ENCODE results near the gene PGGHG.

Gene PGGHG

GRCh38 chr11:295351-296170 is 6.6 kb downstream of the PGGHG start:
- peaks cover 7% of the 10 kb centered on the region for H3K27me3 ChIP-seq (ENCODE audit: insufficient read depth, low read length, poor library complexity)
- TF ChIP-seq CTCF (IDR thresholded peaks at IDR 0.05; ENCODE audit: borderline replicate concordance, extremely low read depth, low read length, poor library complexity, severe bottlenecking), result no peak
- no peak for TF ChIP-seq EZH2 (IDR thresholded peaks at IDR 0.05; ENCODE audit: borderline replicate concordance, low read depth, low read length, severe bottlenecking)
- no peak overlapping the region for H3K27ac ChIP-seq (ENCODE audit: low read length)
- H2AFZ ChIP-seq (ENCODE audit: low read depth, low read length), result no peak overlapping the region
- H3K9ac ChIP-seq (ENCODE audit: low read depth, low read length), result no peak overlapping the region
- no peak overlapping the region for H3K4me3 ChIP-seq (ENCODE audit: low read depth in 1 of 2, low read length in 2 of 2)
- no peak overlapping the region for H3K4me2 ChIP-seq (ENCODE audit: insufficient read depth, low read length)
- peaks cover 32% of the 10 kb centered on the region for H3K36me3 ChIP-seq (ENCODE audit: insufficient read depth, low read length)
- no peaks in the 10 kb centered on the region for H3K9me3 ChIP-seq (ENCODE audit: insufficient read depth, low read length, severe bottlenecking)
- H3K79me2 ChIP-seq (ENCODE audit: insufficient read depth, low read length), result no peaks in the 10 kb centered on the region
- peaks cover 10% of the 10 kb centered on the region for H4K20me1 ChIP-seq (ENCODE audit: insufficient read depth, low read length)
- DNase-seq (no peak), ATAC-seq (ENCODE audit: insufficient read depth, low read depth) (no peak)
- H3K4me1 ChIP-seq (ENCODE audit: insufficient read depth, low read length), result peaks cover 15% of the 10 kb centered on the region

- peaks cover 10% of the 10 kb centered on the region for H4K20me1 ChIP-seq (ENCODE audit: insufficient read depth, low read length)
- no peak for ATAC-seq (ENCODE audit: insufficient read depth, low read depth)
- no peak overlapping the region for H3K4me3 ChIP-seq (ENCODE audit: low read depth in 1 of 2, low read length in 2 of 2)
- H3K9me3 ChIP-seq (ENCODE audit: insufficient read depth, low read length, severe bottlenecking), result no peaks in the 10 kb centered on the region
- H2AFZ ChIP-seq (ENCODE audit: low read depth, low read length), result no peak overlapping the region
- TF ChIP-seq EZH2 (IDR thresholded peaks at IDR 0.05; ENCODE audit: borderline replicate concordance, low read depth, low read length, severe bottlenecking), result no peak
- TF ChIP-seq CTCF (IDR thresholded peaks at IDR 0.05; ENCODE audit: borderline replicate concordance, extremely low read depth, low read length, poor library complexity, severe bottlenecking), result no peak
- peaks cover 7% of the 10 kb centered on the region for H3K27me3 ChIP-seq (ENCODE audit: insufficient read depth, low read length, poor library complexity)
- no peak overlapping the region for H3K9ac ChIP-seq (ENCODE audit: low read depth, low read length)
- no peaks in the 10 kb centered on the region for H3K79me2 ChIP-seq (ENCODE audit: insufficient read depth, low read length)
- H3K4me1 ChIP-seq (ENCODE audit: insufficient read depth, low read length), result peaks cover 6% of the 10 kb centered on the region; the same call in 1 of the 2 replicates
- DNase-seq, result no peak
- H3K27ac ChIP-seq (ENCODE audit: low read length), result no peak overlapping the region
- no peak overlapping the region for H3K4me2 ChIP-seq (ENCODE audit: insufficient read depth, low read length)
- H3K36me3 ChIP-seq (ENCODE audit: insufficient read depth, low read length), result peaks cover 28% of the 10 kb centered on the region
Observed at GRCh38 chr11:296171-297050, 7.5 kb downstream of the PGGHG start.

DNA sequence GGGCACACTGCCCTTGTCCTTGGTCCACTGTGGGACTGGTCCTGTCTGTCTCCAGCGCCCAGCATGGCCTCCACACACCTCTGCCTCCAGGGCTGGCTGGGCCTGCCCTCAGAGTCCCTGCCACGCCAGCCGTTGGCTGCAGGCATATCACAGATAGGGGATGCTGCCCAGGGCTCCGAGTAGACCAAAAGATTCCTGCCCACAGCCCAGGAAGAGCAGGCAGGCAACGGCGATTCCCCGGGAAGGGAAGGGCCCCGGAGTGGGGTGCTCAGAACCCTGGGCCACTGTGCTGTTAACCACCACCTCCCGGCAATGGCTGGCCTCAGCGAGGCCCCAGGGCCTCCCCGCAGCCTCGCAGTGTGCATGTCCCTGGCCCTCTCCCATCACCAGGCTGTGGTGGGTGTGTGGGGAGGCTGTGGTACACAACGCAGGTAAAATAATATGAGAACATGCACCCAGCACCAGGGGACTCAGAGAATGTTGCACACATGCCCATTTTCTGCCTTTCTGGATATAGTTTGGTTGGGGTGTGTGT is 8.2 kb downstream of the PGGHG start:
- no peak overlapping the region for H3K27ac ChIP-seq (ENCODE audit: low read length)

More for the DNA sequence above, 8.2 kb downstream of the PGGHG start:
- peaks cover 3% of the 10 kb centered on the region; the same call in 1 of the 2 replicates for H3K4me1 ChIP-seq (ENCODE audit: insufficient read depth, low read length)
- H3K27me3 ChIP-seq (ENCODE audit: insufficient read depth, low read length, poor library complexity), result peaks cover 7% of the 10 kb centered on the region
- no peak overlapping the region for H3K9ac ChIP-seq (ENCODE audit: low read depth, low read length)
- H3K9me3 ChIP-seq (ENCODE audit: insufficient read depth, low read length, severe bottlenecking), result no peaks in the 10 kb centered on the region
- peaks cover 21% of the 10 kb centered on the region for H3K36me3 ChIP-seq (ENCODE audit: insufficient read depth, low read length)
- H3K79me2 ChIP-seq (ENCODE audit: insufficient read depth, low read length), result no peaks in the 10 kb centered on the region
- peak; percentile 12; the same call in 1 of the 3 replicates for ATAC-seq (ENCODE audit: insufficient read depth, low read depth)
- H3K4me2 ChIP-seq (ENCODE audit: insufficient read depth, low read length), result no peak overlapping the region
- DNase-seq, result no peak
- TF ChIP-seq EZH2 (IDR thresholded peaks at IDR 0.05; ENCODE audit: borderline replicate concordance, low read depth, low read length, severe bottlenecking), result no peak
- TF ChIP-seq CTCF (IDR thresholded peaks at IDR 0.05; ENCODE audit: borderline replicate concordance, extremely low read depth, low read length, poor library complexity, severe bottlenecking), result no peak
- peaks cover 10% of the 10 kb centered on the region for H4K20me1 ChIP-seq (ENCODE audit: insufficient read depth, low read length)
- no peak overlapping the region for H3K4me3 ChIP-seq (ENCODE audit: low read depth in 1 of 2, low read length in 2 of 2)
- no peak overlapping the region for H2AFZ ChIP-seq (ENCODE audit: low read depth, low read length)
